GM12892 (cell line): ENCODE results near the gene PADI1.

Experiments
- POLR2A ChIP-seq: IDR thresholded peaks from 2 replicates; pipeline ENCODE4 v1.6.1; 2011; ENCODE audit warnings: low read depth, low read length, control low read depth
- POLR2AphosphoS5 ChIP-seq: IDR thresholded peaks from 2 replicates; pipeline ENCODE4 v1.6.1; 2011; ENCODE audit warnings: low read depth, low read length, control low read depth

DNA sequence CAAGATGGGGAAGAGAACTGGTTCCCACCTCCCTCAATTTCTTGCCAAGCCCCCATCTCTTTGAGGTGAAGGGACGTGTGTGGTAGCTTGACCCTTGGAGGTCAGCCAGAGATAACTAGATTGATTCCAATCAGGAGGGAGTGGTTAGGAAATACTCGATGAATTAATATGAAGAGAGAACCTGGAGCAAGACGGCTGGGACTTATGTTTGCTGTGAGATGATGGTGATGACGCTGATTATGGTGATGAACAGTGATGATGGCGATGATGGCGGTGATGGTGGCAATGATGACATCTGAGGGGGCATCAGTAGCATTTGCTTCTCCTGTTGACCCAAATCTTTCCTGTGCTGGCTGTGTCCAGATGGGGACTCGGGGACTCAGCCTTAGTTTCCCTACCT lies 724 bp downstream of the PADI1 start:
- no peak for TF ChIP-seq POLR2AphosphoS5
- TF ChIP-seq POLR2A: no peak
